ENCODE results near the gene FNDC7.
"Not testable (repeated sequence)": the region's sequence is repeated elsewhere in the genome, so short reads cannot be mapped to it uniquely, and the experiment has no call there.

The FNDC7 gene

GRCh38 chr1:108695535-108695934, 17.2 kb upstream of the FNDC7 start:
- peaks cover 71% of the 10 kb centered on the region for H3K36me3 ChIP-seq (ENCODE audit: low read depth)
- TF ChIP-seq, protein P1, sequence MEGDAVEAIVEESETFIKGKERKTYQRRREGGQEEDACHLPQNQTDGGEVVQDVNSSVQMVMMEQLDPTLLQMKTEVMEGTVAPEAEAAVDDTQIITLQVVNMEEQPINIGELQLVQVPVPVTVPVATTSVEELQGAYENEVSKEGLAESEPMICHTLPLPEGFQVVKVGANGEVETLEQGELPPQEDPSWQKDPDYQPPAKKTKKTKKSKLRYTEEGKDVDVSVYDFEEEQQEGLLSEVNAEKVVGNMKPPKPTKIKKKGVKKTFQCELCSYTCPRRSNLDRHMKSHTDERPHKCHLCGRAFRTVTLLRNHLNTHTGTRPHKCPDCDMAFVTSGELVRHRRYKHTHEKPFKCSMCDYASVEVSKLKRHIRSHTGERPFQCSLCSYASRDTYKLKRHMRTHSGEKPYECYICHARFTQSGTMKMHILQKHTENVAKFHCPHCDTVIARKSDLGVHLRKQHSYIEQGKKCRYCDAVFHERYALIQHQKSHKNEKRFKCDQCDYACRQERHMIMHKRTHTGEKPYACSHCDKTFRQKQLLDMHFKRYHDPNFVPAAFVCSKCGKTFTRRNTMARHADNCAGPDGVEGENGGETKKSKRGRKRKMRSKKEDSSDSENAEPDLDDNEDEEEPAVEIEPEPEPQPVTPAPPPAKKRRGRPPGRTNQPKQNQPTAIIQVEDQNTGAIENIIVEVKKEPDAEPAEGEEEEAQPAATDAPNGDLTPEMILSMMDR (IDR thresholded peaks at IDR 0.05; ENCODE audit: poor library complexity, severe bottlenecking), result no peak
- DNase-seq (ENCODE audit: low spot score) (no peak), ATAC-seq (ENCODE audit: low read depth) (no peak)
- H3K27ac ChIP-seq (ENCODE audit: poor library complexity, severe bottlenecking), result no peak overlapping the region
- H3K4me3 ChIP-seq (ENCODE audit: severe bottlenecking), result no peak overlapping the region
- H3K4me1 ChIP-seq (ENCODE audit: insufficient read depth, poor library complexity, severe bottlenecking), result peaks cover 11% of the 10 kb centered on the region
- no peaks in the 10 kb centered on the region for H3K27me3 ChIP-seq (ENCODE audit: insufficient read depth, poor library complexity, severe bottlenecking)
- H3K9me3 ChIP-seq (ENCODE audit: severe bottlenecking), result no peaks in the 10 kb centered on the region

GRCh38 chr1:108699375-108700332, 13.1 kb upstream of the FNDC7 start:
- H3K9me3 ChIP-seq (ENCODE audit: severe bottlenecking), result no peaks in the 10 kb centered on the region
- TF ChIP-seq, protein P1 (IDR thresholded peaks at IDR 0.05; ENCODE audit: poor library complexity, severe bottlenecking), result no peak
- H3K27ac ChIP-seq (ENCODE audit: poor library complexity, severe bottlenecking), result no peak overlapping the region
- peaks cover 17% of the 10 kb centered on the region for H3K4me1 ChIP-seq (ENCODE audit: insufficient read depth, poor library complexity, severe bottlenecking)
- peaks cover 73% of the 10 kb centered on the region for H3K36me3 ChIP-seq (ENCODE audit: low read depth)
- no peak overlapping the region for H3K4me3 ChIP-seq (ENCODE audit: severe bottlenecking)
- ATAC-seq (ENCODE audit: low read depth) (no peak), DNase-seq (ENCODE audit: low spot score) (no peak)
- H3K27me3 ChIP-seq (ENCODE audit: insufficient read depth, poor library complexity, severe bottlenecking), result no peaks in the 10 kb centered on the region

DNA sequence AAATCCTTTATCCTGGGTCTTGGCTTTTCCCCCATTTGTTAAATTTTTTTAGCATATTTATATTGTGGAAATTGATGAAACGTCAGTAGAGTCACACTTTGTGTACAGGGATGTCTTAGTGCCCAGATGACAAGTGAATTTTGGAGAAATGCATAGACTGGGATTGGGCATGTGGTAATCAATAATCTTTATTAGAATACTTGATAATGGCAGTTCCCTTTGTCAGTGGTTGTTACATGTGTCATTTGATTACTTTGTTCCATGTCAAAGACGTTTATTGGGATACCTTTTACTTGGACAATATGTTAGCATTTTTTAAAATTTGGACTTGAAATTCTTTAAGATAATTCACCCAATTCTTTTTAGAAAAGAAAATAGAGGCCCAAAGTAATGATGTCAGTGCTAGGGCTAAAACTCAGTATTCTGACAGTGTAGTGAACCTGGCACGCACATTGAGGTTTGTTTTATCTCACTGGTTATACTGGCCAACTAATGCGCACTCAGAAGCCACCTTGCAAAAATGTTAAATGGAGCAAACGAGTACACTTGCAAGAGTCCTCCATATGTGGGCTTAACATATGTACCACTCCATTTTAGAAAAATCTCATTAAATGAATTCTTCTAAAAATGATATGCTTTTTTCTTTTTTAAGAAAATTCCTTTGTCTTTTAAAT, 11.4 kb upstream of the FNDC7 start:
- peaks cover 57% of the 10 kb centered on the region for H3K36me3 ChIP-seq (ENCODE audit: low read depth)
- no peak overlapping the region for H3K27ac ChIP-seq (ENCODE audit: poor library complexity, severe bottlenecking)
- H3K4me3 ChIP-seq (ENCODE audit: severe bottlenecking), result no peak overlapping the region
- H3K4me1 ChIP-seq (ENCODE audit: insufficient read depth, poor library complexity, severe bottlenecking), result peaks cover 12% of the 10 kb centered on the region
- no peaks in the 10 kb centered on the region for H3K9me3 ChIP-seq (ENCODE audit: severe bottlenecking)
- no peaks in the 10 kb centered on the region for H3K27me3 ChIP-seq (ENCODE audit: insufficient read depth, poor library complexity, severe bottlenecking)
- ATAC-seq (ENCODE audit: low read depth) (no peak), DNase-seq (ENCODE audit: low spot score) (no peak)
- TF ChIP-seq, protein P1 (IDR thresholded peaks at IDR 0.05; ENCODE audit: poor library complexity, severe bottlenecking), result no peak

DNA sequence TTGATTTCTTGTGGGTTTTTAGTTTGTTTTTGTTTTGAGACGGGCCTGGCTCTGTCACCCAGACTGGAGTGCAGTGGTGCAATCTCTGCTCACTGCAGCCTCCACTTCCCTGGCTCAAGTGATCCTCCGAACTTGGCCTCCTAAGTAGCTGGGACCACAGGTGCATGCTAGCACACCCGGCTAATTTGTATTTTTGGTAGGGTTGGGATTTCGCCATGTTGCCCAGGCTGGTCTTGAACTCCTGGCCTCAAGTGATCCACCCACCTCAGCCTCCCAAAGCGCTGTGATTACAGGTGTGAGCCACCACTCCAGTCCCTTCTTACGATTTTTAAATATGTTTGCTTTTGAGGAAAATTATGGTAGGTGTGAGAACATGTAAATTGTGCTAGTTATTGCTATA, 10.6 kb upstream of the FNDC7 start:
- not testable (repeated sequence) for ATAC-seq (ENCODE audit: low read depth); H3K9me3 ChIP-seq (ENCODE audit: severe bottlenecking); H3K4me3 ChIP-seq (ENCODE audit: severe bottlenecking); DNase-seq (ENCODE audit: low spot score); H3K27me3 ChIP-seq (ENCODE audit: insufficient read depth, poor library complexity, severe bottlenecking); H3K27ac ChIP-seq (ENCODE audit: poor library complexity, severe bottlenecking)
- Histone ChIP-seq H3K4me1 (ENCODE audit: insufficient read depth, poor library complexity, severe bottlenecking) (peaks cover 12% of the 10 kb centered on the region), H3K36me3 (ENCODE audit: low read depth) (peaks cover 49% of the 10 kb centered on the region)

GRCh38 chr1:108703939-108704338, 8.8 kb upstream of the FNDC7 start:
- Histone ChIP-seq H3K4me3 (ENCODE audit: severe bottlenecking) (no peak overlapping the region), H3K27me3 (ENCODE audit: insufficient read depth, poor library complexity, severe bottlenecking) (no peaks in the 10 kb centered on the region), H3K27ac (ENCODE audit: poor library complexity, severe bottlenecking) (peak overlapping the region; percentile 47), H3K9me3 (ENCODE audit: severe bottlenecking) (no peaks in the 10 kb centered on the region), H3K4me1 (ENCODE audit: insufficient read depth, poor library complexity, severe bottlenecking) (peaks cover 12% of the 10 kb centered on the region), H3K36me3 (ENCODE audit: low read depth) (peaks cover 30% of the 10 kb centered on the region)
- TF ChIP-seq, protein P1 (IDR thresholded peaks at IDR 0.05; ENCODE audit: poor library complexity, severe bottlenecking), result no peak
- no peak; the same call in 2 of the 3 replicates for ATAC-seq (ENCODE audit: low read depth)
- no peak for DNase-seq (ENCODE audit: low spot score)

Measured in RWPE2 (cell line).